ENCODE measurements around the gene PSMB2. TPM values are rescaled to one million over a fixed set of nuclear protein-coding genes. Genes with fewer than 3 reads are reported as not detected.
"Not testable (repeated sequence)": the region's sequence is repeated elsewhere in the genome, so short reads cannot be mapped to it uniquely, and the experiment has no call there.

The PSMB2 gene
- 10 to 100 TPM; 37.9 to 50.2 (median 43.1) TPM for total RNA-seq

DNA sequence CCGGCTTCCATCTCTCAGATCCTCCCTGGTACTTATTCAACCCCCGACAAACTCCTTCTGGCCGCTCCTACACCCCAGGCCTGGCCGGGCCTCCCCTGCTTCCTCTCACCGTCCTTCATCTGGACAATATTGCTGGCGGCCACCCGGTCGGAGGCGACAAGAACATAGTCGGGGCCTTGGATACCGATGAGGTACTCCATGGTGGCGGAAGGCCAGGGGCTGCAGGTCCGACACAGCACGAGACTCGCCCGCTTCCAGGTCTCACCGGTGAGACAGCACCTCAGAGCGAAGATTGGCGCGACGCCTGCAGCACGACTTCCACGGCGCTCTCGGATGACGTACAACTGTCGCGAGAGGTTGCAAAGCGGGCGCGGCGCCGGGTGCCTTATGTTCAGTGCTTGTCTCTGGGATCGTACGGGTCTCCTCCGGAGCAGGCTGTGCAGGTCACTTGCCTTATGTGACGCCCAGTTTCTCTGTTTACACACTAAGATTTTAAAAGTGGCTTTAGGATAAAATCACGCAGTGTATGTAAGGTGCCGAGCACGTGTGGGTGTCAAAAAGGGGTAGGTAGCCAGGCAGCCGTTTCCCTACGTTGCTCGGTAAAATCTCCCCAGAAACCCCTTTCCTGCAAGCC is at the start of gene PSMB2:
PSMB2 (minus strand) TSS at position 294 of the 634 bp plus-strand sequence; CDS start at position 200, 94 bp downstream.
- H3K9me3 ChIP-seq = no peaks in the 10 kb centered on the region
- intact Hi-C loops (cut with DNase I) = no loop called here
- no peaks in the 10 kb centered on the region for H3K27me3 ChIP-seq
- TF ChIP-seq CTCF (IDR thresholded peaks at IDR 0.05) = no peak
- peak in 1 of 2 donors; percentile 81 for TF ChIP-seq POLR2A (IDR thresholded peaks at IDR 0.05)
- peaks cover 17 to 23% of the 10 kb centered on the region in 2 donors for H3K4me1 ChIP-seq
- H3K27ac ChIP-seq = peak within 1 kb of the TSS; percentile 81 to 96 (median 94)
- DNase-seq = peak; percentile 97
- H3K4me3 ChIP-seq (replicated peaks in 1 of 3) = peak within 1 kb of the TSS; percentile 50 to 100 (median 92)
- WGBS, 2 donors = 0 to 1% methylated on average over 24 to 29 of the region's 43 CpGs
- H3K36me3 ChIP-seq = no peaks in the 10 kb centered on the region

GRCh38 chr1:35691080-35691479 is 49.8 kb upstream of the PSMB2 start:
- Histone ChIP-seq H3K4me1 (peaks cover 0 to 12% of the 10 kb centered on the region in 2 donors), H3K27ac (no peak overlapping the region), H3K36me3 (no peaks in the 10 kb centered on the region), H3K4me3 (replicated peaks in 1 of 3) (no peak overlapping the region), H3K27me3 (no peaks in the 10 kb centered on the region), H3K9me3 (no peaks in the 10 kb centered on the region)
- intact Hi-C loops (cut with DNase I) = no loop called here
- 13 to 38% methylated on average over 9 of the region's 9 CpGs for WGBS, 2 donors
- TF ChIP-seq CTCF (IDR thresholded peaks at IDR 0.05) (no peak), POLR2A (IDR thresholded peaks at IDR 0.05) (no peak)
- DNase-seq = peak; percentile 6 to 10

GRCh38 chr1:35690103-35690502 is 48.8 kb upstream of the PSMB2 start:
- H3K36me3 ChIP-seq; H3K27ac ChIP-seq; H3K4me3 ChIP-seq (replicated peaks in 1 of 3); intact Hi-C loops (cut with DNase I); H3K27me3 ChIP-seq; DNase-seq; H3K9me3 ChIP-seq: not testable (repeated sequence)
- WGBS, 2 donors = 95 to 96% methylated on average over 4 of the region's 4 CpGs
- peaks cover 0 to 12% of the 10 kb centered on the region in 2 donors for H3K4me1 ChIP-seq

DNA sequence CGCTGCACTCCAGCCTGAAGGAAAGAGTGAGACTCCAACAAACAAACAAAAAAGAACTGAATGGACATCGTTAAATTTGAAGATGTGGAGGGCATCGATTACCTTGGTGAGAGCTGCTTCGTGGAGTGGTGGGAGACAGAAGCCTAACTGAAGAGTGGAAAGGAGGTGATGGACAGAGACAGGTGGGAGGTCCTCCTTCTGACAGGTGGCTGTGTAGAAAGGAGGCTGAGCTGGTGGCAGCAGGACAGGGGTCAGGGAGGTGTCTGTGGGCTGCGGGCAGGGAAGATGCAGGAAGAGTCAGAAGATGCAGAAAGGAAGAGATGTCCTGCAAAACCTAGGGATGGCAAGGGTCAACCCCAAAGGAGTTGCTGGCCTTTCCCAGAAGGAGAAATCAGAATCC is 46.8 kb upstream of the PSMB2 start:
- DNase-seq = no peak
- Histone ChIP-seq H3K4me3 (replicated peaks in 1 of 3) (no peak overlapping the region), H3K9me3 (no peaks in the 10 kb centered on the region), H3K4me1 (peaks cover 0 to 12% of the 10 kb centered on the region in 2 donors), H3K36me3 (no peaks in the 10 kb centered on the region), H3K27me3 (no peaks in the 10 kb centered on the region), H3K27ac (no peak overlapping the region)
- intact Hi-C loops (cut with DNase I) = no loop called here
- 89 to 91% methylated on average over 5 of the region's 5 CpGs for WGBS, 2 donors
- TF ChIP-seq CTCF (IDR thresholded peaks at IDR 0.05) = no peak
- TF ChIP-seq POLR2A (IDR thresholded peaks at IDR 0.05) = no peak

DNA sequence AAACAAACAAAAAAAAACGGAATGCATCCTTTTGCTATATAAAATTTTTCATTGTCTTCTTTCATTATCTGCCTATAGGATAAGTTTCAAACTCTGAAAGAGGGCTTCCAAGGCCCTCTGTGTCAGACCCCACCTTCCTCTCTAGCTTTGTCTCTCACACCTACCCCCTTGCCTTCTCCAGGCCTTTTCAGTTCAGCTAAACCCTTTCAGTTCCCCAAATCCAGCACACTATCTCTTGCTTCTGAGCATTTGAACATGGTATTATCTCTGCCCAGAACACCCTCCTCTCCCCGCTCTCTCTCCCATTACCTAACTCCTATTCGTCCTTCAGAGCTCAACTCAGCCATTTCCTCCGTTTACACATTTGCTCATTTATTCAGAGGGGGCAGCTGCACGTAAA is 41.7 kb upstream of the PSMB2 start:
- Histone ChIP-seq H3K4me3 (replicated peaks in 1 of 3) (no peak overlapping the region), H3K27me3 (no peaks in the 10 kb centered on the region), H3K9me3 (no peaks in the 10 kb centered on the region), H3K4me1 (no peaks in the 10 kb centered on the region), H3K36me3 (no peaks in the 10 kb centered on the region), H3K27ac (no peak overlapping the region)
- 66 to 71% methylated on average over 5 of the region's 5 CpGs for WGBS, 2 donors
- no peak for DNase-seq
- intact Hi-C loops (cut with DNase I) = no loop called here
- no peak for TF ChIP-seq POLR2A (IDR thresholded peaks at IDR 0.05)
- no peak for TF ChIP-seq CTCF (IDR thresholded peaks at IDR 0.05)

Measured in thyroid gland (tissue), 4 donors.